HG02623 (cell line): ENCODE measurements around the gene CD300LF.

Experiments used
- ATAC-seq: cut with Tn5 transposase; IDR thresholded peaks from one replicate; pipeline ENCODE4 v1.9.1; 2021; ENCODE audit warnings: moderate library complexity; ENCODE audit not compliant: unreplicated experiment

The CD300LF gene

GRCh38 chr17:74645010-74645409, 67.7 kb downstream of the CD300LF start:
- no peak for ATAC-seq

GRCh38 chr17:74644419-74644818, 68.3 kb downstream of the CD300LF start:
- ATAC-seq: no peak
